Osteocyte (in vitro differentiated cells): Measurements from ENCODE around the gene RBM28. TPM values are rescaled to one million over a fixed set of nuclear protein-coding genes. Genes with fewer than 3 reads are reported as not detected.

Experiments used
- DNase-seq: peaks from one replicate; pipeline ENCODE4 v3.0.0; 2021; ENCODE audit warnings: mixed read lengths; ENCODE audit not compliant: unreplicated experiment; ENCODE audit errors: extremely low spot score
- H3K27ac Mint-ChIP-seq: one replicate; pipeline ENCODE4 v1.8.0; 2021; ENCODE audit warnings: mild to moderate bottlenecking, mixed read lengths; ENCODE audit not compliant: unreplicated experiment
- H3K27me3 Mint-ChIP-seq: one replicate; pipeline ENCODE4 v1.8.0; 2021; ENCODE audit warnings: mixed read lengths; ENCODE audit not compliant: unreplicated experiment
- H3K36me3 Mint-ChIP-seq: one replicate; pipeline ENCODE4 v1.8.0; 2021; ENCODE audit warnings: mixed read lengths; ENCODE audit not compliant: unreplicated experiment
- H3K4me1 Mint-ChIP-seq: one replicate; pipeline ENCODE4 v1.8.0; 2021; ENCODE audit warnings: mixed read lengths; ENCODE audit not compliant: unreplicated experiment
- H3K4me3 Mint-ChIP-seq: one replicate; pipeline ENCODE4 v1.8.0; 2021; ENCODE audit warnings: mild to moderate bottlenecking, moderate library complexity, mixed read lengths; ENCODE audit not compliant: unreplicated experiment
- H3K9me3 Mint-ChIP-seq: one replicate; pipeline ENCODE4 v1.8.0; 2021; ENCODE audit warnings: mixed read lengths; ENCODE audit not compliant: unreplicated experiment
- total RNA-seq: library from RNA; stranded (reverse); gene quantifications from 2 replicates; pipeline ENCODE4 v1.2.1, GENCODE V29; 2021
- TF ChIP-seq, protein P1 (sequence below): fragments of 200-600 bp; sonication (generic); IDR thresholded peaks from 2 replicates; pipeline ENCODE4 v1.5.0; 2021; ENCODE audit warnings: antibody characterized with exemption, mild to moderate bottlenecking, moderate library complexity

RBM28 gene
- total RNA-seq, 1 donor from 2014 or later: 45.6 TPM

DNA sequence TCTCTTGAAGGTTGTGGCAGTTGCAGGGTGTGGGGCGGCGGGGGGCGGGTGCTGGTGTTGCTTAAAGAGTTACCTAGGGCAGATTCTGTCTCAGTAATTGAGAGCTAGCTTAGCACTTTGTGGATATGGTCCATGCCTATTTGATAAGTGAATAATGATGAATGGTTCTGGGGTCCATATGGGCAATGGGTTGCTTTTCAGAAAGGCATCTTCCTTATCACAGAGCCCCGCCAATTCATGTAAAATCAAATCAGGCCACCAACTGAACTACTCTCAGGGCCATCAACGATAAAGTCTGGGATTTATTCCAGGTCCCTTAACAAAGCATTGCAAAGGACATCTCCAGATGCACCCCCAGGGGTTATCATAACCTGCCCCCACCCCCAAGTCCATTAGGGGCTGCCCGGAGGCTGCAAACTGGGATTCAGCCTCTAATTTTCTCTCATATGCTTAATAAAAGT lies 19.6 kb upstream of the RBM28 start:
- no peak overlapping the region for H3K4me3 Mint-ChIP-seq
- no peak for DNase-seq
- H3K4me1 Mint-ChIP-seq: peaks cover 14% of the 10 kb centered on the region
- H3K36me3 Mint-ChIP-seq: no peaks in the 10 kb centered on the region
- no peak overlapping the region for H3K27ac Mint-ChIP-seq
- no peaks in the 10 kb centered on the region for H3K9me3 Mint-ChIP-seq
- TF ChIP-seq, protein P1, sequence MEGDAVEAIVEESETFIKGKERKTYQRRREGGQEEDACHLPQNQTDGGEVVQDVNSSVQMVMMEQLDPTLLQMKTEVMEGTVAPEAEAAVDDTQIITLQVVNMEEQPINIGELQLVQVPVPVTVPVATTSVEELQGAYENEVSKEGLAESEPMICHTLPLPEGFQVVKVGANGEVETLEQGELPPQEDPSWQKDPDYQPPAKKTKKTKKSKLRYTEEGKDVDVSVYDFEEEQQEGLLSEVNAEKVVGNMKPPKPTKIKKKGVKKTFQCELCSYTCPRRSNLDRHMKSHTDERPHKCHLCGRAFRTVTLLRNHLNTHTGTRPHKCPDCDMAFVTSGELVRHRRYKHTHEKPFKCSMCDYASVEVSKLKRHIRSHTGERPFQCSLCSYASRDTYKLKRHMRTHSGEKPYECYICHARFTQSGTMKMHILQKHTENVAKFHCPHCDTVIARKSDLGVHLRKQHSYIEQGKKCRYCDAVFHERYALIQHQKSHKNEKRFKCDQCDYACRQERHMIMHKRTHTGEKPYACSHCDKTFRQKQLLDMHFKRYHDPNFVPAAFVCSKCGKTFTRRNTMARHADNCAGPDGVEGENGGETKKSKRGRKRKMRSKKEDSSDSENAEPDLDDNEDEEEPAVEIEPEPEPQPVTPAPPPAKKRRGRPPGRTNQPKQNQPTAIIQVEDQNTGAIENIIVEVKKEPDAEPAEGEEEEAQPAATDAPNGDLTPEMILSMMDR: no peak
- peaks cover 67% of the 10 kb centered on the region for H3K27me3 Mint-ChIP-seq

DNA sequence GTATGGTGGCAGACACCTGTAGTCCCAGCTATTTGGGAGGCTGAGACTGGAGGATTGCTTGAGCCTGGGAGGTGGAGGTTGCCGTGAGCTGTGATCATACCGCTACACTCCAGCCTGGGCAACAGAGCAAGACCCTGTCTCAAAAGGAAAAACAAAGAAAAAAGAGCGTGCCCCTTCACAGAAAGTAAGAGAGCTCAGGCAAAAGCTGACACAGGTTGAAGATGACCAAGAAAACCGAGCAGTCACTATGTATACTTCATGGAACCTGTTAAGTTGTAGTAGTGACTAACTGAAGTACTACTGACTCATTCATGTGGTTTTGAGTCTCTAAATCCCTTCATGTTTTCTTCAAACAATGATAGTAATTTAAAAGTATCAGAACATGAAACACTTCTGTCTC lies 19.0 kb upstream of the RBM28 start:
- TF ChIP-seq, protein P1: no peak
- Mint-ChIP-seq H3K36me3 (no peaks in the 10 kb centered on the region), H3K27ac (no peak overlapping the region), H3K27me3 (peaks cover 68% of the 10 kb centered on the region), H3K9me3 (no peaks in the 10 kb centered on the region), H3K4me3 (no peak overlapping the region), H3K4me1 (peaks cover 14% of the 10 kb centered on the region)
- no peak for DNase-seq

DNA sequence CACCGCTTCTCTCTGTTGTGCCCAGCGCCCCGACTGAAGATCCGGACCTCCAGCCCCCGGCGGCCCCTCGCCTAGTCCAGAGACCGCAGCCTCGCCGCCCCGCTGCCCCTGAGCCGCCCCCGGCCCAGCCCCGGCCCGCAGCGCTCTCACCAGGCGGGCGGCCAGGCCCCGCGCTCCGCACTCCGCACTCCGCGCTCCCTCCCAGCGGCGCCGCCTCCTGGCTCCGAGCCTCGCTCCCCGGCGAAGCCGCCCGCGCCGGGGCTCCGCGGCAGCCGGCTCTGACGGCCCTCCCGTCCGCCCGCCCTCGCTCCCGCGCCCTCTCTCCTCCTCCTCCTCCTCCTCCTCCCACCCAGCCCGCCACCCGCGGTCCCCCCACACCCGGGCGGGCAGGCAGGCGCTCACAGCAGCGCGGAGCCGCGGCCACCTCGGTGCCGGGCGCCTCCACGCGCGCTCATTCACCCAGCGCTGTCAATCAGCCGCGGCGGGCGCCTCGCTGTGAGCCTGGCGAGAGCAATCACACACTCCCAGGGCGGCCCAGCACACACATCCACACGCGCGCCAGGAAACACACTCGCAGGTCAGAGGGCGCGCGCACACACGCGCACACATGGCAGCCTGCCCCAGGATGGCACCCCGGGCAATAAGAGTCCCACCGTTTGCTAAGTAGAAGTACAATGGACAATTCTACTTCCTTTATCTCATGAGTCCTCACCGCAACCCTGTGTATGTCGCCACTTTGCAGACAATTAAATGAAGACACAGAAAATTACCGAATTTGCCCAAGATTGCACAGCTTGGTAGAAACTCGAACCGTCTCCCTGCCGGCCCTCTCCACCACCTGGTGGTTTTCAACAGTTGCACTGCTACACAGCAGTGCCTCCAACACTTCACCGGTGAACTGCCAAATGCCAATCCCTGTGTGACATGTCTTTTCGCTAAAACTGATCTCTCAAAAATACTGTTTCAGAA lies 18.0 kb upstream of the RBM28 start, which contains the start of gene PRRT4:
Gene PRRT4 (minus strand): TSS at position 280 of the 969 bp plus-strand sequence.
- Mint-ChIP-seq H3K4me1 (peaks cover 14% of the 10 kb centered on the region), H3K9me3 (no peaks in the 10 kb centered on the region)
- no peak for DNase-seq

DNA sequence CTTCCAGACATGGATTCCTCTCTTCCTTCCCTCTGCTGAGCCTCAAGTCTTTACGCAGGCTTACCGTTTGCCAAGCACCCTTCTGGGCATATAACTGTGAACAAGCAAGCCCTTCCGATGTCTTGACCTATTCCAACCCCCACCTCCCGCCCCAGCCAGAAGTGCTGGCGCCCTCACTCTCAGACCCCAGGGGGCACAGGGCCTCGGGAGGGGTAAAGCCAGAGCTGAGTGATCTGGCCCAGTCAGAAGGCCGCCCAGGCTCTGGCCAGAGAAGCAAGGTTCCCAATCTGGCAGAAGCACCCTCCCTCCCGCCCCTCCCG lies 16.6 kb upstream of the RBM28 start:
- TF ChIP-seq, protein P1: no peak
- no peak for DNase-seq
- H3K36me3 Mint-ChIP-seq: no peaks in the 10 kb centered on the region
- no peaks in the 10 kb centered on the region for H3K9me3 Mint-ChIP-seq
- H3K27me3 Mint-ChIP-seq: peaks cover 54% of the 10 kb centered on the region
- H3K4me1 Mint-ChIP-seq: peaks cover 14% of the 10 kb centered on the region
- H3K27ac Mint-ChIP-seq: no peak overlapping the region
- no peak overlapping the region for H3K4me3 Mint-ChIP-seq

More for the DNA sequence above, 18.0 kb upstream of the RBM28 start, which contains the start of gene PRRT4:
- Mint-ChIP-seq H3K4me3 (peak within 1 kb of the TSS; percentile 76), H3K36me3 (no peaks in the 10 kb centered on the region), H3K27me3 (peaks cover 60% of the 10 kb centered on the region), H3K27ac (no peak within 1 kb of the TSS)
- TF ChIP-seq, protein P1: no peak

DNA sequence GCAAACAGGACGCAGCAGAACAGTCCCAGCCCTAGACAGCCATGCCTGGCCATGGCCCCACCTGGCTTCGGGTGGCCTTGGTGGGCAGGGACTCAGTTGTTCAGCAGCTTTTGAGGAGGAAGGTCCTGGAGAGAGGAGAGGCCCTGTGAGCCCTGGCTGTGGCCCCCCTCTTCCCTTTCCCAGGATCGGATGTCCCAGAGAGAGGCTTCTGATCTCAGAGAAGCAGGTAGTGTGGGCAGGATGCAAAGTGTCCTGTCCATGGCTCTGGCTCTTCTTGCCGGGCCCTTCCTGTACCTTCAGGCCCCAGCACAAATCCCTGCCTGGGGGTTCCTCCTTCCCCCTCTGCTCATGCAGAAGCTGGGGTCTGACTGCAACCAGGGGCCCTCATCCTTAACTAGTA lies 16.2 kb upstream of the RBM28 start:
- no peak overlapping the region for H3K4me3 Mint-ChIP-seq
- no peaks in the 10 kb centered on the region for H3K9me3 Mint-ChIP-seq

More for the DNA sequence above, 16.2 kb upstream of the RBM28 start:
- H3K27ac Mint-ChIP-seq: no peak overlapping the region
- TF ChIP-seq, protein P1: no peak
- H3K36me3 Mint-ChIP-seq: no peaks in the 10 kb centered on the region
- H3K4me1 Mint-ChIP-seq: peaks cover 14% of the 10 kb centered on the region
- no peak for DNase-seq
- H3K27me3 Mint-ChIP-seq: peaks cover 50% of the 10 kb centered on the region
